Femur (tissue), 1 donor: ENCODE results near the gene MIDN.

Source experiments
- DNase-seq: peaks from one replicate; pipeline ENCODE4 v3.0.0-alpha.2; 2017

Gene MIDN

DNA sequence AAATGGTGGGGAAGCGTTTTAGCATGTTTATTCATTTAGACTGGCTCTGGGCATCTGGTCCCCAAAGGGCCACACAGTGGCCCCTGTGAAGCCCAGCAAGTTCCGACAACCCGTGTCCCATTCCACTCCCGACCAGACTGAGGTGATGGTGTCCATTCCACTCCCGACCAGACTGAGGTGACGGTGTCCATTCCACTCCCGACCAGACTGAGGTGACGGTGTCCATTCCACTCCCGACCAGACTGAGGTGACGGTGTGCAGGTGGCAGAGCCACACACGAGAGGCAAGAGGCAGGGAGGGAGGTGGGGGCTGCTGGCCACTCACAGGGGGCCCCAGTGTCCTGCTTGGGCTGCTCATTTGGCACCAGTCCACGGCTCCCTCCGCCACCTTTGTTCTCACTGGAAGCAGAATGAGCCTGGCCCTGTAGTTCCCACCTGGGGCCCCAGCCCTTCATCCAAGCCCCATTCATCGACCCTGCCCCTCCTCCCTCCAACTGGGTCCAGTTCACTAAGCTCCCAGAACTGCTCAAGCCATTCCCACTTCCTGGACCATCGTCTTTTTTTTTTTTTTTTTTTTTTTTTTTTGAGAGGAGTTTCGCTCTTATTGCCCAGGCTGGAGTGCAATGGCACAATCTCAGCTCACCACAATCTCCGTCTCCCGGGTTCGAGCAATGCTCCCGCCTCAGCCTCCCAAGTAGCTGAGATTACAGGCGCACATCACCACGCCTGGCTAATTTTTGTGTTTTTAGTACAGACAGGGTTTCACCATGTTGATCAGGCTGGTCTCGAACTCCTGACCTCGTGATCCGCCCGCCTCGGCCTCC lies 1.9 kb upstream of the MIDN start:
- DNase-seq = peak; percentile 55

DNA sequence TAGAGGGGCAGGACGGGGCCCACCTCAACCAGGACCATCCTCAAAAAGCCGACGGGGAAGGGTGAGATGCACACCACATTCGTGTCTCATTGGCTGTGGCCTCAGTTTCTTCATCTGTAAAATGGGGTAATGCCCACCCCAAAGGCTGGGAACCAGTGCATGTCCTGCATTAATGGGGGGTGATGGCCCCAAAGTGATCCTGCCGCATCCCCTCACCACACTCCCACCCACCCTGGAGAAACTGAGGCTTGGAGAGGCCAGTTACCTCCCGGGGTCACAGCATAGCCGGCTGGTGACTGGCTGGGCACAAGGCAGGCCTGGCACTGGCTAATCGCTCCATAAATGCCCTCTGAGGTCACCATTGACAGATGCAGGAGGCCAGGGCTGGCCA lies 640 bp upstream of the MIDN start:
- DNase-seq = no peak

- peak; percentile 89 for DNase-seq
These were observed 459 bp downstream of the MIDN start for GRCh38 chr19:1248786-1249297.

DNA sequence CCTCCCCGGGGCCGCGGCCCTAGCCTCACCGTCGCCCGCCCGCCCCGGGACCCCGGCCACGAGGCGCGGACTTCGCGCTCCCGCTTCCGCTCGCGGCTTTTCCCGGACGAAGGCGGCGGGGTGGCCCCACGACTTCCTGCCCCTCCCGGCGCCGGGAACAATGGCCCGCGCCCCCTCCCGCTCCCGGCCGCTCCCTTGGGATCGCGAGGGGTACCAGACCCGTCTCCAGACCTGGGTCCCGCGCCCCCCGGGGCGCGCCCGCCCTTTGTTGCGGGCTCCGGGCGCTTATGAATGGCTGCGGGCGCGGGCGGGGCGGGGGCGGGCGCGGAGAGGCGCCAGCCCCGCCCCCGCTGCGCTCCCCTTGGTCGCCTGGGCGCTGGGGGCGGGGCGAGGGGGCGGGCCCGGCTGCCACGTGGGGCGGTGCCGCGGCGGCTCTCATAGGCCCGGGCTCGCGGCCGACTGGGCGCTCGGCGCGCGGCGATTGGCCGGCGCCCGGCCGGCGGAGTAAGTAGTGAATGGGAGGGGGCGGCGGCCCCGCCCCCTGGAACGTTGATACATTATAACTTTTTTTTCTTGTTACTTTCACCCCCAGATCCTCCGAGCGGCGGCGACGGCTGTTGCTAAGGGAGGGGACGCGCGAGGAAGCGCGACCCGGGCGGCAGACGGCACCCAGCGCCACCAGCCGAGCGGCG lies 1.1 kb downstream of the MIDN start:
- peak; percentile 97 for DNase-seq

DNA sequence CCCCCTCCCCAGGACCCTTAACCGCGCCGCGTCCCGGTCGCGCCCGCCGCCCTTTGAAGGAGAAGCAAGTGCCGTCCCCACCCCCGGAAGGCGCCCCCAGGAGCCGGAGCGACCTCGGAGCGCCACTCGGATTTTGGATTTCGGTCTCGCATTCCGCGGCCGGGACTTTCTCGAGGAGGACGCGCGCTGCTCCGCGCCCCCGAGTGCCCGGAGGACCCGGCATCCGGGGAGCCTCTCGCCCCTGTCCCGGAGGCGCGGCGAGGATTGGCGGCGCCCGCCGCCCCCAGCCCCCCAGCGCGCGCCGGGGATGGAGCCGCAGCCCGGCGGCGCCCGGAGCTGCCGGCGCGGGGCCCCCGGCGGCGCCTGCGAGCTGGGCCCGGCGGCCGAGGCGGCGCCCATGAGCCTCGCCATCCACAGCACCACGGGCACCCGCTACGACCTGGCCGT lies 1.6 kb downstream of the MIDN start:
- DNase-seq = no peak

DNA sequence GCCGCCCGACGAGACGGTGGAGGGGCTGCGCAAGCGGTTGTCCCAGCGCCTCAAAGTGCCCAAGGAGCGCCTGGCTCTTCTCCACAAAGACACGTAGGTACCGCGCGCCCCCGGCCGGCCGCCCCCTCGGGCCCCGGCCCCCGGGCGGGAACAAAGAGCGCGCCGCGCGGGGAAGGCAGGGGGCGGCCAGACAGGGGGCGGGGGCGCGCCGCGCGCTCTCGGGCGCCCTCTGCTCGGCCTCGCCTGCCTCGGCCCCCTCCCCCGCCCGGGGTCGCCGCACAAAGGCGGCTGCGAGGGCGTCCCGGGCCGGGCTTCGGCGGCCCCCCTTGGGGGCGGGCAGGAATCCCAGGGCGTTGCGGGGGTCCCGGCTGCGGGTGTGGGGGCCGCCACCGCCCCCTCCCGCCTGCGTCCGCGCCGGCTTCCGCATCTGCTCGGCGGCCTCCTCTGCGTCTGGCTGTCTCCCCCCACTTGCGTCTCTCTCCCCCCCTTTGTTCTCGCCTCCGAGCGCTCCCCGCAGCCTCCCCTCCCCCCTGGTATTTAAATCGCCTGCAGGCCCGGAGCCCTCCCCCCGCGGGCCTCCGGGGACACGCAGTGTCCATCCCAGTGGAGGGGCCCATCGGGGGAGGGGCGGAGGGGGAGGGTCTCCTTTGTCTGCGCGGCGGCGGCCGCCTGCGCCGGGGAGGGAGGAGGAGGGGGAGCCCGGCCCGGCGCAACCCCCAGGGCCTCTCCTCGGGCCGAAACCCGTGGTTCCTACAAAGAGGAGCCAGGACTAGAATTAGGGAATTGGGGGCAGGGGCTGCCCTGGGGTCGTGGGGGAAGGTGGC lies 2.3 kb downstream of the MIDN start:
- peak; percentile 74 for DNase-seq

DNA sequence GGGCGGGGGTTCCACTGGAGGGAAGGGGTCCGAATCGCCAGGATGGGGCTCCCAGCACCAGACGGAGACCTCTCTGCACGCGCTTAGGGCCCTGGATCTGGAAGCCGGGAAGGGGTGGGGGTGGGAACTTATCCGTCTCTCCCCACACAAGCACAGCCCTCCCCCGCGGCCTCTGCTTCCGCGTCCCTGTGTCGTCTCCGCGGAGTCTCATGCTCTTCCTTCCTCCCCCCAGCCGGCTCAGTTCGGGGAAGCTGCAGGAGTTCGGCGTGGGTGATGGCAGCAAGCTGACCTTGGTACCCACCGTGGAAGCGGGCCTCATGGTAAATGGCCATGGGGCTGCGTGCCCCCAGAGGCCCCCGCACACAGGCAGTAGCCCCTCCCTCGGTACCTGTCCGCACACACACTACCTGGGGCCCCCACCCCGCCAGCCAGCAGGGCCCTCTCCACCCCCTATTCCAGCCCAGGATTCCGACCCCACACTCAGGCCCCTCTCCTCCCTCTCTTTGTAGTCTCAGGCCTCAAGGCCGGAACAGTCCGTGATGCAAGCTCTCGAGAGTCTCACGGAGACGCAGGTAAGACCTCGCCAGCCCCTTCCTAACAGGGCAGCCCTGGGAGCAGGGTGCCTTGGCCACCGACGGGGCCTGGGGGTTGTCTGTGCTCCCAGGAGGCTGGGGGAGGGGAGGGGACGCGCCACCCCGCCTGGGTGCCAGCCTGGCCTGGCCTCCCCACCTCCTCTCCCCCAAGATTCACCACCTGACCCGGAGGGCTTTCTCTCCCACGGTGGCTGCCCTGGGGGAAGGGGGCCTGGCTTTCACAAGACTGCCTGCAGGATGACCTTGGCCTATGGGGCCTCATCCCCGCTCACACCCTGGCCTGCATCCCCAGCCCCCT lies 3.2 kb downstream of the MIDN start:
- DNase-seq = peak; percentile 80

GRCh38 chr19:1252221-1252820 lies 3.9 kb downstream of the MIDN start:
- DNase-seq = peak; percentile 90

- DNase-seq = peak; percentile 90
These were observed 4.6 kb downstream of the MIDN start for GRCh38 chr19:1252821-1253513.

- DNase-seq = no peak
These were observed 5.2 kb downstream of the MIDN start for GRCh38 chr19:1253514-1254080.

- no peak for DNase-seq
These were observed 5.7 kb downstream of the MIDN start for GRCh38 chr19:1254081-1254527.

GRCh38 chr19:1254530-1255185 lies 6.3 kb downstream of the MIDN start:
- no peak for DNase-seq

DNA sequence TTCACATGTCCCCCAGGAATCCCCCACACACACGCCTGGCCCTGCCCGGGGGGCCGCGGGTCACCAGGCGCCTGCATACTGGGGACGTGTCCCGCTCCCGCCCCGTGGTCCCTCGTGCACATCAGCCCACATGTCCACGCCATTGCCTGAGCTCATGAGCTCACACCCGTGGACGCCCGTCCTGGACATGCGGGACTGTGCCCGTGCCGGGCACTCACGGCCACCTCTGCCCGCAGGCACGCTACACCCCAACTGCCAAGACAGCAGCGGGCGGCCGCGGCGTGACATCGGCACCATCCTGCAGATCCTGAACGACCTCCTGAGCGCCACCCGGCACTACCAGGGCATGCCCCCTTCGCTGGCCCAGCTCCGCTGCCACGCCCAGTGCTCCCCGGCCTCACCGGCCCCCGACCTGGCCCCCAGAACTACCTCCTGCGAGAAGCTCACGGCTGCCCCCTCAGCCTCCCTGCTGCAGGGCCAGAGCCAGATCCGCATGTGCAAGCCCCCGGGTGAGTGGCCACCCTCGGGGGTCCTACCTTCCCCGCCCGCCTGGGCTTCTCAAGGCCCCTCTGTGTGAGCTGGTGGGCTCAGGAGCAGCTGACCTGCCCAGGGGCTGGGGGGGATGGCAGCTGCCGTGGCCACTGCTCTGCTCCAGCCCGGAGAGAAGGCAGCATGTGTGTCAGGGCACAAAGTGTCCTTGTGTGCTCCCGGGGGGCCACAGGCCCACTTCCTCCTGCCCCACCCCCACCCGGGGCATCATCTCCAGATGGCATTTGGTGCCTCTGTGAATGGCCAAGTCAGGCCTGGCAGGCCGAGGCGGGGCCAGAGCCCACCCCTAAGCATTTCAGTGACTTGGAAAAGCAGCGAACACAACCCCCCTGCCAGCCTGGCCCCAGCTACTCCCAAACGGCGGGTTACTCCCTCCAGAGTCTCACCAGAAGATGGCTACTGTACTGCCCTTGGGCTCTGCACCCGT lies 7.1 kb downstream of the MIDN start:
- DNase-seq = no peak

- DNase-seq = no peak
These were observed 8.5 kb downstream of the MIDN start for GRCh38 chr19:1256646-1257474.

GRCh38 chr19:1257475-1258162 lies 9.2 kb downstream of the MIDN start:
- DNase-seq = no peak

GRCh38 chr19:1258163-1258492 lies 9.7 kb downstream of the MIDN start:
- DNase-seq = no peak

- DNase-seq = no peak
These were observed 10.4 kb downstream of the MIDN start for GRCh38 chr19:1258707-1259205.
